Trophoblast cell (in vitro differentiated cells and primary cell): ENCODE measurements around the gene PNMA8C.

Experiments used
- DNase-seq, 2 donors: peaks; one replicate each; pipeline ENCODE4 v3.0.0-alpha.2; 2016
- H2AFZ ChIP-seq: 2 replicates; pipeline ENCODE4 v1.6.1; 2013; ENCODE audit warnings: low read length, moderate library complexity, mild to moderate bottlenecking; ENCODE audit not compliant: insufficient read depth, poor library complexity
- H2AK5ac ChIP-seq: 2 replicates; pipeline ENCODE4 v1.6.1; 2013; ENCODE audit warnings: mild to moderate bottlenecking, low read length
- H2BK120ac ChIP-seq: 2 replicates; pipeline ENCODE4 v1.6.1; 2013; ENCODE audit warnings: low read length, mild to moderate bottlenecking, moderate library complexity; ENCODE audit not compliant: insufficient read depth, poor library complexity
- H2BK12ac ChIP-seq: 2 replicates; pipeline ENCODE4 v1.6.1; 2013; ENCODE audit warnings: mild to moderate bottlenecking, low read length, moderate library complexity
- H2BK5ac ChIP-seq: 2 replicates; pipeline ENCODE4 v1.6.1; 2013; ENCODE audit warnings: low read length, low read depth, moderate library complexity, mild to moderate bottlenecking; ENCODE audit not compliant: poor library complexity
- H3K14ac ChIP-seq: 2 replicates; pipeline ENCODE4 v1.6.1; 2013; ENCODE audit warnings: mild to moderate bottlenecking, low read length
- H3K18ac ChIP-seq: 2 replicates; pipeline ENCODE4 v1.6.1; 2013; ENCODE audit warnings: mild to moderate bottlenecking, low read length
- H3K23ac ChIP-seq: 2 replicates; pipeline ENCODE4 v1.6.1; 2013; ENCODE audit warnings: low read length
- H3K27ac ChIP-seq: 2 replicates; pipeline ENCODE4 v1.5.1; 2013; ENCODE audit warnings: low read depth, mild to moderate bottlenecking, inconsistent platforms, low read length, moderate library complexity
- H3K27me3 ChIP-seq: 2 replicates; pipeline ENCODE4 v1.6.1; 2013; ENCODE audit warnings: inconsistent platforms, mild to moderate bottlenecking, low read length, moderate library complexity; ENCODE audit not compliant: insufficient read depth
- H3K36me3 ChIP-seq, 2 experiments: 1 replicate in 1 of 2; 2 replicates in 1 of 2; pipeline ENCODE4 v1.6.1; 2013; ENCODE audit warnings: low read length in 2 of 2, mild to moderate bottlenecking in 2 of 2, moderate library complexity in 1 of 2; ENCODE audit not compliant: insufficient read depth in 2 of 2, control insufficient read depth in 1 of 2
- H3K4ac ChIP-seq: 2 replicates; pipeline ENCODE4 v1.6.1; 2013; ENCODE audit warnings: low read depth, mild to moderate bottlenecking, low read length, moderate library complexity
- H3K4me1 ChIP-seq, 2 experiments: 1 replicate in 1 of 2; 2 replicates in 1 of 2; pipeline ENCODE4 v1.6.1; 2013; ENCODE audit warnings: low read length in 2 of 2, mild to moderate bottlenecking in 2 of 2, moderate library complexity in 1 of 2; ENCODE audit not compliant: insufficient read depth in 2 of 2, control insufficient read depth in 1 of 2
- H3K4me2 ChIP-seq: 2 replicates; pipeline ENCODE4 v1.6.1; 2013; ENCODE audit warnings: inconsistent platforms, mild to moderate bottlenecking, low read length, moderate library complexity
- H3K4me3 ChIP-seq: 2 replicates; pipeline ENCODE4 v1.5.1; 2013; ENCODE audit warnings: mild to moderate bottlenecking, low read depth, low read length, inconsistent platforms
- H3K79me1 ChIP-seq: one replicate; pipeline ENCODE4 v1.6.1; 2013; ENCODE audit warnings: low read length
- H3K79me2 ChIP-seq: 2 replicates; pipeline ENCODE4 v1.6.1; 2013; ENCODE audit warnings: low read length, mild to moderate bottlenecking; ENCODE audit not compliant: control insufficient read depth, insufficient read depth, poor library complexity
- H3K9ac ChIP-seq: 2 replicates; pipeline ENCODE4 v1.6.1; 2013; ENCODE audit warnings: mild to moderate bottlenecking, low read length
- H3K9me3 ChIP-seq: 2 replicates; pipeline ENCODE4 v1.6.1; 2013; ENCODE audit warnings: low read depth, mild to moderate bottlenecking, control low read depth, inconsistent platforms, low read length; ENCODE audit not compliant: insufficient read depth
- H4K12ac ChIP-seq: 2 replicates; pipeline ENCODE4 v1.6.1; 2013; ENCODE audit warnings: low read depth, mild to moderate bottlenecking, low read length, moderate library complexity
- H4K8ac ChIP-seq: 2 replicates; pipeline ENCODE4 v1.6.1; 2013; ENCODE audit warnings: low read depth, mild to moderate bottlenecking, low read length, moderate library complexity
- H4K91ac ChIP-seq: one replicate; pipeline ENCODE4 v1.6.1; 2013; ENCODE audit warnings: low read depth, mild to moderate bottlenecking, low read length, moderate library complexity
- WGBS: extraction: QIAGEN DNeasy Blood & Tissue Kit; methylation state at CpG from one replicate; pipeline ENCODE4 v1.1.7; 2013; ENCODE audit warnings: missing lambda C conversion rate; ENCODE audit not compliant: insufficient read length, insufficient coverage; ENCODE audit errors: extremely low coverage; 5-methylcytosine and 5-hydroxymethylcytosine counted together

The PNMA8C gene

GRCh38 chr19:46410205-46411087 is 18.3 kb downstream of the PNMA8C start:
- no peak overlapping the region for H3K14ac ChIP-seq
- no peak overlapping the region for H2BK5ac ChIP-seq
- H3K4ac ChIP-seq: no peak overlapping the region
- H4K91ac ChIP-seq: no peak overlapping the region
- H3K27me3 ChIP-seq: no peaks in the 10 kb centered on the region
- H3K9me3 ChIP-seq: no peaks in the 10 kb centered on the region
- H4K12ac ChIP-seq: no peak overlapping the region
- H3K18ac ChIP-seq: no peak overlapping the region
- H3K4me2 ChIP-seq: no peak overlapping the region
- H3K9ac ChIP-seq: no peak overlapping the region
- no peak overlapping the region for H2AFZ ChIP-seq
- no CpG with 5 or more reads among the region's 13 CpGs for WGBS
- H2AK5ac ChIP-seq: no peak overlapping the region
- H4K8ac ChIP-seq: no peak overlapping the region
- peaks cover 21 to 31% of the 10 kb centered on the region in 2 experiments for H3K4me1 ChIP-seq
- H3K4me3 ChIP-seq: no peak overlapping the region
- no peak overlapping the region for H3K27ac ChIP-seq
- no peak for DNase-seq
- peaks cover 17% of the 10 kb centered on the region for H3K79me2 ChIP-seq
- H2BK120ac ChIP-seq: no peak overlapping the region
- peaks cover 14% of the 10 kb centered on the region for H3K79me1 ChIP-seq
- no peak overlapping the region for H3K23ac ChIP-seq
- no peak overlapping the region for H2BK12ac ChIP-seq
- H3K36me3 ChIP-seq: peaks cover 0 to 4% of the 10 kb centered on the region in 2 experiments

GRCh38 chr19:46409191-46409590 is 19.5 kb downstream of the PNMA8C start:
- Histone ChIP-seq H3K4me1 (peaks cover 29 to 39% of the 10 kb centered on the region in 2 experiments), H3K4ac (no peak overlapping the region), H3K79me1 (peaks cover 21% of the 10 kb centered on the region), H4K8ac (no peak overlapping the region), H3K36me3 (peaks cover 0 to 4% of the 10 kb centered on the region in 2 experiments), H4K12ac (no peak overlapping the region), H2AFZ (no peak overlapping the region), H2AK5ac (no peak overlapping the region), H3K4me2 (no peak overlapping the region), H2BK12ac (no peak overlapping the region), H2BK5ac (no peak overlapping the region), H3K27me3 (no peaks in the 10 kb centered on the region), H3K23ac (no peak overlapping the region), H3K9me3 (no peaks in the 10 kb centered on the region), H3K4me3 (no peak overlapping the region), H2BK120ac (no peak overlapping the region), H3K79me2 (peaks cover 17% of the 10 kb centered on the region), H3K9ac (no peak overlapping the region), H3K14ac (no peak overlapping the region), H4K91ac (no peak overlapping the region), H3K27ac (no peak overlapping the region), H3K18ac (no peak overlapping the region)
- WGBS: no CpG with 5 or more reads among the region's 3 CpGs
- DNase-seq: no peak

GRCh38 chr19:46408664-46409039 is 20.1 kb downstream of the PNMA8C start:
- Histone ChIP-seq H3K4me3 (no peak overlapping the region), H2AFZ (no peak overlapping the region), H3K4me1 (peaks cover 30 to 38% of the 10 kb centered on the region in 2 experiments), H2BK120ac (no peak overlapping the region), H4K12ac (no peak overlapping the region), H4K8ac (peak overlapping the region; percentile 12), H4K91ac (no peak overlapping the region), H2BK12ac (no peak overlapping the region), H3K9me3 (no peaks in the 10 kb centered on the region), H3K79me1 (peaks cover 20% of the 10 kb centered on the region), H3K23ac (no peak overlapping the region), H3K36me3 (peaks cover 0 to 4% of the 10 kb centered on the region in 2 experiments), H3K4me2 (peak overlapping the region; percentile 16), H3K79me2 (peaks cover 17% of the 10 kb centered on the region), H3K27ac (no peak overlapping the region), H3K4ac (no peak overlapping the region), H3K18ac (no peak overlapping the region), H3K27me3 (no peaks in the 10 kb centered on the region), H3K14ac (no peak overlapping the region), H2AK5ac (no peak overlapping the region), H2BK5ac (no peak overlapping the region), H3K9ac (no peak overlapping the region)
- DNase-seq: no peak
- no CpG with 5 or more reads among the region's 11 CpGs for WGBS

GRCh38 chr19:46407856-46408663 is 20.7 kb downstream of the PNMA8C start:
- Histone ChIP-seq H3K79me1 (peaks cover 18% of the 10 kb centered on the region), H3K4me1 (peaks cover 30 to 38% of the 10 kb centered on the region in 2 experiments), H3K4ac (no peak overlapping the region), H4K91ac (no peak overlapping the region), H2BK5ac (no peak overlapping the region), H3K79me2 (peaks cover 15% of the 10 kb centered on the region), H3K36me3 (peaks cover 0 to 4% of the 10 kb centered on the region in 2 experiments), H2BK12ac (no peak overlapping the region), H2AK5ac (no peak overlapping the region), H3K18ac (peak overlapping the region; percentile 37), H3K23ac (no peak overlapping the region), H3K27ac (no peak overlapping the region), H2BK120ac (no peak overlapping the region), H2AFZ (no peak overlapping the region), H3K4me2 (peak overlapping the region; percentile 16), H3K14ac (no peak overlapping the region), H3K4me3 (no peak overlapping the region), H3K9me3 (no peaks in the 10 kb centered on the region), H4K12ac (no peak overlapping the region), H3K27me3 (no peaks in the 10 kb centered on the region), H3K9ac (no peak overlapping the region), H4K8ac (peak overlapping the region; percentile 12)
- WGBS: no CpG with 5 or more reads among the region's 23 CpGs
- no peak for DNase-seq
